ENCODE data around the gene RBL1.

- TF ChIP-seq CTCF (IDR thresholded peaks at IDR 0.05) (no peak), EP300 (IDR thresholded peaks at IDR 0.05) (no peak), POLR2AphosphoS5 (IDR thresholded peaks at IDR 0.05) (peak in 1 of 4 donors; percentile 24), POLR2A (IDR thresholded peaks at IDR 0.05) (no peak)
Measured at GRCh38 chr20:36950414-36951197, 145.2 kb downstream of the RBL1 start.
